AG04450 (cell line): ENCODE data around the gene ULK2. TPM values are rescaled to one million over a fixed set of nuclear protein-coding genes. Genes with fewer than 3 reads are reported as not detected.
"Not testable (repeated sequence)": the region's sequence is repeated elsewhere in the genome, so short reads cannot be mapped to it uniquely, and the experiment has no call there.

Experiments
- CTCF ChIA-PET: fragments of 300-600, 350-600 bp; formaldehyde crosslinking; extraction: SDS; loops from one replicate; lab custom pipeline; 2022; ENCODE audit warnings: antibody characterized with exemption, inconsistent platforms; lab: Charles Lee
- POLR2A ChIA-PET: fragments of 350-600 bp; formaldehyde crosslinking; extraction: SDS; loops from one replicate; lab custom pipeline; 2021; ENCODE audit warnings: antibody characterized with exemption, inconsistent platforms; lab: Yijun Ruan, JAX
- DNase-seq: peaks from one replicate; pipeline ENCODE4 v3.0.0-alpha.2; 2011; ENCODE audit warnings: low read depth, low spot score
- H3K27ac ChIP-seq: one replicate; pipeline ENCODE4 v1.5.1; 2012; ENCODE audit warnings: low read depth, low read length, control low read depth
- H3K27me3 ChIP-seq: one replicate; pipeline ENCODE4 v1.6.0; 2012; ENCODE audit warnings: low read length; ENCODE audit not compliant: control insufficient read depth, insufficient read depth
- H3K4me3 ChIP-seq: 2 replicates; pipeline ENCODE4 v1.5.1; 2011; ENCODE audit warnings: mild to moderate bottlenecking, low read depth, low read length, control low read depth
- H3K9me3 ChIP-seq: 2 replicates; pipeline ENCODE4 v1.5.1; 2012; ENCODE audit warnings: low read length; ENCODE audit not compliant: control insufficient read depth, insufficient read depth
- CTCF ChIP-seq: IDR thresholded peaks from 2 replicates; pipeline ENCODE4 v1.5.1; 2011; ENCODE audit warnings: low read depth, low read length, control low read depth, inconsistent platforms
- polyA plus RNA-seq: library from polyadenylated mRNA; depleted of rRNA; stranded (reverse); fragments of >200 nt; gene quantifications from 2 replicates; pipeline ENCODE4 v1.2.3, GENCODE V29; 2011

Gene ULK2
- polyA plus RNA-seq, 1 experiment: 33.9 TPM

GRCh38 chr17:19896679-19897078 lies 28.9 kb upstream of the ULK2 start:
- Histone ChIP-seq H3K27ac (no peak overlapping the region), H3K27me3 (no peaks in the 10 kb centered on the region), H3K9me3 (no peaks in the 10 kb centered on the region), H3K4me3 (no peak overlapping the region)
- ChIA-PET CTCF (no interaction called here), POLR2A (no interaction called here)
- TF ChIP-seq CTCF: no peak
- no peak for DNase-seq

GRCh38 chr17:19890554-19890953 lies 22.8 kb upstream of the ULK2 start:
- H3K27me3 ChIP-seq, POLR2A ChIA-PET, DNase-seq, H3K4me3 ChIP-seq, H3K9me3 ChIP-seq, CTCF ChIA-PET, H3K27ac ChIP-seq: not testable (repeated sequence)

GRCh38 chr17:19890001-19890400 lies 22.3 kb upstream of the ULK2 start:
- H3K9me3 ChIP-seq, DNase-seq, POLR2A ChIA-PET, H3K27ac ChIP-seq, H3K27me3 ChIP-seq, H3K4me3 ChIP-seq, CTCF ChIA-PET: not testable (repeated sequence)

DNA sequence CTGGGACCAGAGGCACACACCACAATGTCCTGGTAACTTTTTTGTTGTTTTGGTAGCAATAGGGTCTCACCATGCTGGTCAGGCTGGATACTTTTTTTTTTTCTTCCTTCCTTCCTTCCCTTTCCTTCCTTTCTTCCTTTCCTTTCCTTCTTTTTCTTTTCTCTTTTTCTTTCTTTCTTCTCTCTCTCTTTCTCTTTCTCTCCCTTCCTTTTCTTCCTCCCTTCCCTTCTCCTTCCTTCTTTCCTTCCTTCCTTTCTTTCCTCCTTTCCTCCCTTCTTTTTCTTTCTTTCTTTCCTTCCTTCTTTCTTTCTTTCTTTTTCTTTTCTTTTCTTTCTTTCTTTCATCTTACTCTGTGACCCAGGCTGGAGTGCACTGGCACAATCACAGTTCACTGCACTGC lies 18.4 kb upstream of the ULK2 start:
- no peaks in the 10 kb centered on the region for H3K9me3 ChIP-seq
- no peak overlapping the region for H3K4me3 ChIP-seq
- TF ChIP-seq CTCF: no peak
- CTCF ChIA-PET: no interaction called here
- H3K27me3 ChIP-seq: no peaks in the 10 kb centered on the region
- H3K27ac ChIP-seq: no peak overlapping the region
- DNase-seq: no peak
- POLR2A ChIA-PET: no interaction called here

- TF ChIP-seq CTCF: no peak
- no peaks in the 10 kb centered on the region for H3K9me3 ChIP-seq
- H3K27me3 ChIP-seq: peaks cover 7% of the 10 kb centered on the region
- no peak overlapping the region for H3K4me3 ChIP-seq
- ChIA-PET POLR2A (interaction anchor here (0.7 kb wide), 1 partner anchor 17 kb away, joined by 8 read pairs; no protein-coding TSS in a partner anchor), CTCF (no interaction called here)
- H3K27ac ChIP-seq: peak overlapping the region; percentile 39
- no peak for DNase-seq
Measured at GRCh38 chr17:19883537-19884215, 15.9 kb upstream of the ULK2 start.

GRCh38 chr17:19880393-19880792 lies 12.7 kb upstream of the ULK2 start:
- no peaks in the 10 kb centered on the region for H3K9me3 ChIP-seq
- TF ChIP-seq CTCF: no peak
- H3K27me3 ChIP-seq: peaks cover 12% of the 10 kb centered on the region
- H3K4me3 ChIP-seq: no peak overlapping the region
- POLR2A ChIA-PET: interaction anchor here (0.6 kb wide), 1 partner anchor 55 kb away, joined by 3 read pairs; no protein-coding TSS in a partner anchor
- CTCF ChIA-PET: no interaction called here
- DNase-seq: no peak
- H3K27ac ChIP-seq: no peak overlapping the region
